GM06990 (cell line): ENCODE results near the gene LYZL6.

Source experiments
- DNase-seq: peaks from one replicate; pipeline ENCODE4 v3.0.0-alpha.2; 2011; ENCODE audit not compliant: insufficient read length; ENCODE audit errors: extremely low read depth
- H3K27me3 ChIP-seq: replicated peaks from 2 replicates; pipeline ENCODE4 v1.6.0; 2011; ENCODE audit warnings: low read length; ENCODE audit not compliant: control insufficient read depth, insufficient read depth
- H3K36me3 ChIP-seq: 2 replicates; pipeline ENCODE4 v1.5.1; 2011; ENCODE audit warnings: low read length; ENCODE audit not compliant: control insufficient read depth, insufficient read depth
- H3K4me3 ChIP-seq: replicated peaks from 2 replicates; pipeline ENCODE4 v1.5.1; 2011; ENCODE audit warnings: low read depth, mild to moderate bottlenecking, control low read depth, low read length
- TF ChIP-seq, protein P1 (sequence below): IDR thresholded peaks from 2 replicates; pipeline ENCODE4 v1.5.1; 2011; ENCODE audit warnings: low read length, control low read depth, mild to moderate bottlenecking, inconsistent platforms; ENCODE audit not compliant: insufficient read depth, poor library complexity, severe bottlenecking

Gene LYZL6

GRCh38 chr17:35906191-35906925 is 37.2 kb downstream of the LYZL6 start:
- H3K36me3 ChIP-seq = no peaks in the 10 kb centered on the region
- H3K4me3 ChIP-seq = no peak overlapping the region
- TF ChIP-seq, protein P1, sequence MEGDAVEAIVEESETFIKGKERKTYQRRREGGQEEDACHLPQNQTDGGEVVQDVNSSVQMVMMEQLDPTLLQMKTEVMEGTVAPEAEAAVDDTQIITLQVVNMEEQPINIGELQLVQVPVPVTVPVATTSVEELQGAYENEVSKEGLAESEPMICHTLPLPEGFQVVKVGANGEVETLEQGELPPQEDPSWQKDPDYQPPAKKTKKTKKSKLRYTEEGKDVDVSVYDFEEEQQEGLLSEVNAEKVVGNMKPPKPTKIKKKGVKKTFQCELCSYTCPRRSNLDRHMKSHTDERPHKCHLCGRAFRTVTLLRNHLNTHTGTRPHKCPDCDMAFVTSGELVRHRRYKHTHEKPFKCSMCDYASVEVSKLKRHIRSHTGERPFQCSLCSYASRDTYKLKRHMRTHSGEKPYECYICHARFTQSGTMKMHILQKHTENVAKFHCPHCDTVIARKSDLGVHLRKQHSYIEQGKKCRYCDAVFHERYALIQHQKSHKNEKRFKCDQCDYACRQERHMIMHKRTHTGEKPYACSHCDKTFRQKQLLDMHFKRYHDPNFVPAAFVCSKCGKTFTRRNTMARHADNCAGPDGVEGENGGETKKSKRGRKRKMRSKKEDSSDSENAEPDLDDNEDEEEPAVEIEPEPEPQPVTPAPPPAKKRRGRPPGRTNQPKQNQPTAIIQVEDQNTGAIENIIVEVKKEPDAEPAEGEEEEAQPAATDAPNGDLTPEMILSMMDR = no peak
- no peak for DNase-seq
- no peaks in the 10 kb centered on the region for H3K27me3 ChIP-seq

DNA sequence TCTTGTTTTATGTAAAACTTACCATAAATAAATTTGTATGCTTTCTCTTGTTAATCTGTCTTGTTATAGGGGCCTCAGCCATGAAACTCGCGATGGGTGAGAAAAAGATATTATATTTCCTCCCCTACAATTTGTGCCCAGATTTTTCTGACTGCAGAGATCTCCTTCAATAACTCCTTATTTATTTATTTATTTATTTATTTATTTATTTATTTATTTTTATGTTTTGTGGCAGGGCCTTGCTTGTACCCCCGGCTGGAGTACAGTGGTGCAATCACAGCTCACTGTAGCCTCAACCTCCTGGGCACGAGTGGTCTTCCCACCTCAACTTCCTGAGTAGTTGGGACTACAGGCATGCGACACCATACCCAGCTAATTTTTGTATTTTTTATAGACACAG is 40.1 kb downstream of the LYZL6 start:
- no peaks in the 10 kb centered on the region for H3K36me3 ChIP-seq
- TF ChIP-seq, protein P1 = no peak
- no peak overlapping the region for H3K4me3 ChIP-seq
- DNase-seq = no peak
- no peaks in the 10 kb centered on the region for H3K27me3 ChIP-seq

DNA sequence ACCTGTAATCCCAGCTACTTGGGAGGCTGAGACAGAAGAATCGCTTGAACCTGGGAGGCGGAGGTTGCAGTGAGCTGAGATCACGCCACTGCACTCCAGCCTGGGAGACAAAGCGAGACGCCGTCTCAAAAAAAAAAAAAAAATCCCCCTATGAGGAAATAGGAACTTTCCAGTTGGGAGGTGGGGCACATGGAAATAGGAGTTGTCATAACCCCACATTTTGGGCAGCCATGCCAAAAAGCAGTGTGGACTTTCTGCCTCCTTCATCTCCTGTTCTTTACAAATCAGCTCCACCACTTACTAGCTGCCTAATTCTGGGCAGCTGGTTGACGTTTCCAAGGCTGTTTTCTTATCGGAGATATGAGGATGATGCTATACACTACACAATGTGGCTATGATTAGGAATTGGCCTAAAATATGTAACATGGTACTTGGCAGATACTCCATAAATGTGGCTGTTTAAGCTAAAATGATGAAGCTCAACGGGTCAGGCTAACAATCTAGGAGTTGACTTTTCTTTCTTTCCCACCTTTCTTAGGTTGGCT is 41.8 kb downstream of the LYZL6 start:
- Histone ChIP-seq H3K27me3 (no peaks in the 10 kb centered on the region), H3K4me3 (no peak overlapping the region), H3K36me3 (no peaks in the 10 kb centered on the region)
- TF ChIP-seq, protein P1 = no peak
- no peak for DNase-seq

DNA sequence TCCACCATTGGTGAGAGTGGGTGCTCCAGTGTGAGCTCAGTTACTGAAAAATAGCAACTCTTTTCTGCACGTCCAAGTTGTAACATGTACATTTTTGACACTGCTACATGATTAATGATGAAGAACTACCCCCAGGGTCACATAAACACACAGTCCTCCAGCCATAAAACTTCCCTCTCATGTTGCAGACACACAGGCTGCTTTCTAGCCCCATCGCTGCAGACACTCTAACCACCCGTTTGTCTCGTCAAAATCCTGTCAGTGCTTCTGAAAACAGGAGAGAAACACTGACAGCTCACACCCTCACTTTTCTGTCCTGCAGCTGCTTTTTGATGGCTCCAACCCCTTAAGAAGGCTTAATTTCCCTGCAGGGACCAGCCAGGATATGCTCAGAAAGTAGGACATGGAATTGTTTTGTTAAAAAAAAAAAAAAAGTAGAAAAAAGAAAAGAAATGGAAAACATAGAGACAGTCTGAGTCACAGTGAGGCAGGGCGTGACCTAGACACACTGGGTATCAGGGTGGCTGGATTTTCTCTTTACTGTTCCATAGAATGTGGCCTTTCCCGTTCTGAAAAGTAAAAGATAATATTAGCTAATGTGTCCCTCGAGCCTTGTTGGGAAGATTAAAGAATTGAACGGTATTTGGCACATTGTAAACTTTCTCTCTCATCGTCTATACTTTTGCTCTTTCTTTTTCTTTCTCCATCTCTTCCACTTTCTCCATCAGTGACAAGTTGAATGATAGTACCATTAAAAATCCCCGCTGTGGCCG is 42.6 kb downstream of the LYZL6 start:
- Histone ChIP-seq H3K27me3 (no peaks in the 10 kb centered on the region), H3K4me3 (no peak overlapping the region), H3K36me3 (no peaks in the 10 kb centered on the region)
- TF ChIP-seq, protein P1 = no peak
- no peak for DNase-seq

GRCh38 chr17:35900280-35900679 is 43.2 kb downstream of the LYZL6 start:
- Histone ChIP-seq H3K27me3 (no peaks in the 10 kb centered on the region), H3K36me3 (no peaks in the 10 kb centered on the region), H3K4me3 (no peak overlapping the region)
- no peak for DNase-seq
- TF ChIP-seq, protein P1 = no peak
